22Rv1 (cell line): ENCODE results near the gene CROCC2.

Source experiments
- ZFX ChIP-seq: fragments of 450-650 bp; IDR thresholded peaks from 2 replicates; pipeline ENCODE4 v1.6.1; 2017; ENCODE audit warnings: antibody characterized with exemption, borderline replicate concordance
- TF ChIP-seq, protein P1 (sequence below): fragments of 450-650 bp; IDR thresholded peaks from 2 replicates; pipeline ENCODE4 v1.5.1; 2017; ENCODE audit warnings: mild to moderate bottlenecking

DNA sequence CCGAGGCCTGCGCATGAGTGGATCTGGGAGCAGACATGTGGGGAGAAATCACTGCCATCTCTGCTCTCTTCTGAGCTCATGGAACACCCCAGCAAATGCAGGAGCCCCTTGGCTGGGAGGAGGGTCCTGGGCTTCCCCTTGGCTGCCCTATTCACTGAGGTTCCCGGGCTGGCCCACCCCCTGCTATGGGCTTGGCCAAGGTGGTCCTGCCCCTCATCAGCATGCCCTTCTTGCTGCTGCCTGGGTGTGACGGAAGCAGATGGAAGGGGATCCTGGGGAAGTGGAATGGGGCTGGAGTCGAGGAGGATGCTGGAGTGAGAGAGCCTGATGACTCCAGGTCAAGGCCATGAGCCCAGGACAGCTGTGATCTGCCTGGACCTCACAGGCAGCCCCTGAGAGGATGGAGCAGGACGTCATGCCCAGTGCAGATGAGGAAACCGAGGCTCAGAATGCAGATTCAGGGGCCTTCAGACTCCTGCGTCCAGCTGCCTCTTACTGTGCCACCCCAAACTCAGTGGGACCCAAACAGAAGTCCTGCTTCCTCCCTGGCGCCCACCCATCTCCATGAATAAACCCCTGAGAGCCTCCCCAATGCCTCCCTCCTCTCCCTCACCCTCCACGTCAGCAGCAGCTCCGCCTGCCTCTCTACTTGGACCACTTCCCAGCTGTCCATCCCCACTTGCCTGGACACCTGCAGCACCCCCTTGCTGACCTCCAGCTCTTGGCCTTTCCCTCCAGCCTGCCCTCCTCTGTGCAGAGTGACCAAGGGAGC lies 96.3 kb downstream of the CROCC2 start:
- TF ChIP-seq, protein P1, sequence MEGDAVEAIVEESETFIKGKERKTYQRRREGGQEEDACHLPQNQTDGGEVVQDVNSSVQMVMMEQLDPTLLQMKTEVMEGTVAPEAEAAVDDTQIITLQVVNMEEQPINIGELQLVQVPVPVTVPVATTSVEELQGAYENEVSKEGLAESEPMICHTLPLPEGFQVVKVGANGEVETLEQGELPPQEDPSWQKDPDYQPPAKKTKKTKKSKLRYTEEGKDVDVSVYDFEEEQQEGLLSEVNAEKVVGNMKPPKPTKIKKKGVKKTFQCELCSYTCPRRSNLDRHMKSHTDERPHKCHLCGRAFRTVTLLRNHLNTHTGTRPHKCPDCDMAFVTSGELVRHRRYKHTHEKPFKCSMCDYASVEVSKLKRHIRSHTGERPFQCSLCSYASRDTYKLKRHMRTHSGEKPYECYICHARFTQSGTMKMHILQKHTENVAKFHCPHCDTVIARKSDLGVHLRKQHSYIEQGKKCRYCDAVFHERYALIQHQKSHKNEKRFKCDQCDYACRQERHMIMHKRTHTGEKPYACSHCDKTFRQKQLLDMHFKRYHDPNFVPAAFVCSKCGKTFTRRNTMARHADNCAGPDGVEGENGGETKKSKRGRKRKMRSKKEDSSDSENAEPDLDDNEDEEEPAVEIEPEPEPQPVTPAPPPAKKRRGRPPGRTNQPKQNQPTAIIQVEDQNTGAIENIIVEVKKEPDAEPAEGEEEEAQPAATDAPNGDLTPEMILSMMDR = no peak
- TF ChIP-seq ZFX = no peak
